Tibial nerve (tissue), 4 donors: ENCODE results near the gene UCP2. TPM values are rescaled to one million over a fixed set of nuclear protein-coding genes. Genes with fewer than 3 reads are reported as not detected.

Experiments
- DNase-seq, 2 donors: peaks; one replicate each; pipeline ENCODE4 v3.0.0-alpha.2; 2019; ENCODE audit warnings: low spot score in 2 of 2
- H3K27ac ChIP-seq, 4 donors: fragments of 200-600 bp; sonication (generic) in 3 of 4; one replicate each; pipeline ENCODE4 v1.5.1; 2017 to 2019; ENCODE audit warnings: mild to moderate bottlenecking in 1 of 4
- H3K27me3 ChIP-seq, 2 donors: fragments of 200-600 bp; sonication (generic) in 1 of 2; one replicate each; pipeline versions ENCODE4 v1.5.1 to v1.6.0; 2017 to 2019
- H3K36me3 ChIP-seq, 3 donors: fragments of 200-600 bp; sonication (generic); one replicate each; pipeline ENCODE4 v1.5.1; 2018 to 2019
- H3K4me1 ChIP-seq, 4 donors: fragments of 200-600 bp; sonication (generic) in 3 of 4; one replicate each; pipeline ENCODE4 v1.5.1; 2017 to 2019
- H3K4me3 ChIP-seq, 4 donors: fragments of 200-600 bp; sonication (generic) in 3 of 4; one replicate each; pipeline ENCODE4 v1.5.1; 2017 to 2019; ENCODE audit warnings: mild to moderate bottlenecking in 1 of 4, moderate library complexity in 1 of 4
- H3K9me3 ChIP-seq, 4 donors: fragments of 200-600 bp; sonication (generic) in 3 of 4; one replicate each; pipeline ENCODE4 v1.5.1; 2017 to 2019
- EP300 ChIP-seq, 2 donors: sonication (generic); formaldehyde crosslinking; IDR thresholded peaks; one replicate each; pipeline ENCODE4 v1.6.1; 2017; ENCODE audit warnings: antibody characterized with exemption in 2 of 2, mild to moderate bottlenecking in 1 of 2
- POLR2A ChIP-seq, 2 donors: fragments of 450-650 bp; IDR thresholded peaks; one replicate each; pipeline ENCODE4 v1.6.1; 2017; ENCODE audit warnings: antibody characterized with exemption in 2 of 2, mild to moderate bottlenecking in 2 of 2, moderate library complexity in 2 of 2
- WGBS, 2 donors: methylation state at CpG; one replicate each; pipeline ENCODE4 v1.1.5; 2018; 5-methylcytosine and 5-hydroxymethylcytosine counted together
- total RNA-seq, 4 donors: library from RNA; depleted of rRNA; stranded (reverse); fragments of >200 nt; gene quantifications; one replicate each; pipeline ENCODE4 v1.1.0, GENCODE V29; 2016
- TF ChIP-seq, protein P1 (sequence below), 5 experiments: fragments of 200-600 bp in 3 of 5; fragments of 450-650 bp in 2 of 5; sonication (generic) in 3 of 5; IDR thresholded peaks; one replicate each; pipeline ENCODE4 v1.5.1; 2016 to 2019; ENCODE audit warnings: antibody characterized with exemption in 5 of 5, mild to moderate bottlenecking in 3 of 5, moderate library complexity in 2 of 5

The UCP2 gene
- total RNA-seq, 4 donors from 2014 or later = 18.6 to 60.6 (median 53.0) TPM

DNA sequence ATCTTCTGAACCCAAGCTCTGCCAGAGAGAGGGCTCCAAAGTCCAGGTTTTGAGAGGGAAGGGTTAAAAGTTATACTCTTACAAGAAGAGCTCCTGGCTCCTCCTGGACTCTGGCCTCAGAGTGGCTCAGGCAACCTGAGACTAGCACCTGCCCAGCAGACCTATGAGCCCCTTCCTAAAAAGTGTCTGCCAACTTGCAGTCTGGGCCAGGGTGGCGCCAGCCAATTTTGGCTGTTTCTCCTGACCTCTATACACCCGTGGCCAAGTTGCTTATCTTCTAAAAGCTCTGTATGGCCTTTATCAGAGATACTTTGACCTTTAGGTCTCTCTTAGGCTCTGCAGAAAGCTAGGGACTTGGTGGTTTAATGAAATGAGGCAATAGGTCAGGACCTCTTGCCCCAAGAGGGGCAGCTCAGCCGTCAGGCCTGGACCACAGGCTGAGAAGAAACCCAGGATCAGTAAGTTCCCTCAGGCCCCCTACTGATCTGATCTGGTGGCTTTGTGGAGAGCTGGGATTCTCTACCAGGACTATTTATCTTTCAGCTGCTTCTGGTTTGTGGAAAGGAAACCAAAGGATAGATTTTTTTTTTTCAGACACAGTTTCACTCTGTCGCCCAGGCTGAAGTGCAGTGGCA is 36.6 kb upstream of the UCP2 start:
- Histone ChIP-seq H3K36me3 (peaks cover 0 to 47% (median 0%) of the 10 kb centered on the region in 3 donors), H3K4me3 (no peak overlapping the region), H3K9me3 (no peaks in the 10 kb centered on the region), H3K27me3 (no peaks in the 10 kb centered on the region), H3K4me1 (peaks cover 0 to 42% (median 28%) of the 10 kb centered on the region in 4 donors), H3K27ac (peak overlapping the region; percentile 75 to 90 (median 80))
- TF ChIP-seq, protein P1, sequence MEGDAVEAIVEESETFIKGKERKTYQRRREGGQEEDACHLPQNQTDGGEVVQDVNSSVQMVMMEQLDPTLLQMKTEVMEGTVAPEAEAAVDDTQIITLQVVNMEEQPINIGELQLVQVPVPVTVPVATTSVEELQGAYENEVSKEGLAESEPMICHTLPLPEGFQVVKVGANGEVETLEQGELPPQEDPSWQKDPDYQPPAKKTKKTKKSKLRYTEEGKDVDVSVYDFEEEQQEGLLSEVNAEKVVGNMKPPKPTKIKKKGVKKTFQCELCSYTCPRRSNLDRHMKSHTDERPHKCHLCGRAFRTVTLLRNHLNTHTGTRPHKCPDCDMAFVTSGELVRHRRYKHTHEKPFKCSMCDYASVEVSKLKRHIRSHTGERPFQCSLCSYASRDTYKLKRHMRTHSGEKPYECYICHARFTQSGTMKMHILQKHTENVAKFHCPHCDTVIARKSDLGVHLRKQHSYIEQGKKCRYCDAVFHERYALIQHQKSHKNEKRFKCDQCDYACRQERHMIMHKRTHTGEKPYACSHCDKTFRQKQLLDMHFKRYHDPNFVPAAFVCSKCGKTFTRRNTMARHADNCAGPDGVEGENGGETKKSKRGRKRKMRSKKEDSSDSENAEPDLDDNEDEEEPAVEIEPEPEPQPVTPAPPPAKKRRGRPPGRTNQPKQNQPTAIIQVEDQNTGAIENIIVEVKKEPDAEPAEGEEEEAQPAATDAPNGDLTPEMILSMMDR (IDR thresholded peaks at IDR 0.05) = no peak
- no peak for TF ChIP-seq EP300 (IDR thresholded peaks at IDR 0.05)
- no peak for TF ChIP-seq POLR2A (IDR thresholded peaks at IDR 0.05)
- 54 to 56% methylated on average over 4 of the region's 4 CpGs for WGBS, 2 donors
- DNase-seq = no peak

DNA sequence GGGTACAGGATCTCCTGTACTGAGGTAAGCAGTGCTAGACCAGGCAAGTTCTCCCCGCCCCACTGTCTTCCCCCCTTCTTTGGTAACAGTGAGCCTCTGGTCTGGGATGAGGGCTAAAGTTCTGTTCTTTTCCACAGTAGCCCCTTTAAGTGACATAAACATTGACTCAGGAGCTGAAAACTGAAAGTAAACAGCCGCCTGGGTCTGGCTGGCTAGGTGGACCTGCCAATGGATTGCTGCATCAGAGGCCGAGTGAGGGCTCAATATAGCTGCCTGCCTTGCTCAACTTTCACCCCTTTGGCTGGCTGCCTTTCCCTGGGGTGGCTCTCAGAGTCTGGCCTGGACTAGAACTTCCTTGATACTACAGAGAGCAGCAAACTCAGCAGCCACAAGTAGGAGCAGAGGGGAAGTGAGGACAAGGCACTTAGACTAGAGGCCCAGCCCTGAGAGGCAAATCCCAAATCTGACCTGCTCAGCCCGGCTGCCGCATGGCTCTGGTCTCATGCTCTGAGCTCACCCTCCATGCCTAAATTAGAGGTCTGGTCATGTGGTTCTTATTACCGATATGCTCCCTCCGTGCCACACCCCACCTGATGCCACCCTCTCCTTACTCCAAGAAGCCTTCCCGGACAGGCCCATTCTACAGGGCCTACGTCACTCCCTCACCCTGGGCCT is 35.8 kb upstream of the UCP2 start:
- WGBS, 2 donors = 50 to 58% methylated on average over 9 of the region's 9 CpGs
- Histone ChIP-seq H3K27me3 (no peaks in the 10 kb centered on the region), H3K9me3 (no peaks in the 10 kb centered on the region), H3K36me3 (peaks cover 0 to 53% (median 0%) of the 10 kb centered on the region in 3 donors), H3K4me1 (peaks cover 0 to 40% (median 28%) of the 10 kb centered on the region in 4 donors), H3K27ac (peak overlapping the region; percentile 75 to 90 (median 80)), H3K4me3 (no peak overlapping the region)
- TF ChIP-seq POLR2A (IDR thresholded peaks at IDR 0.05) (no peak), EP300 (IDR thresholded peaks at IDR 0.05) (peak; percentile 9 to 82)
- DNase-seq = peak; percentile 82 to 91

DNA sequence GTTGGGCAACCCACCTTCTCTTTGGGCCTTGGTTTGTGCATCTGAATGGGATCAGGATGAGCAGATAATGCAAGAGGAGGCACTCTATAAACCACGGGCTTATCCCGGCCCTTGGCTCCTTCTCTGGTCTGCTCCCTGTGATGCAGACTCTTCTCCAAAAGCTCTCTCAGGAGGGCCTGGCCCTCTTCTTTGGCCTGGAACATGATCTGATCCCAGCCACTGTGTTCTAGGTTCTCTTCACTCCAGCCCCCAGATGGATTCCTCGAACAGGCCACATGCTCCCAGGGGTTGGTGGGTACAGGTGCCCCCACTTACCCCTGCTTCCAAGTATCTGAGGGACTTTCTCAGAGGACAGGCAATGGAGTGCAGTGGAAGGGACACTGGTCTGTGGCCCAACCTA is 35.0 kb upstream of the UCP2 start:
- H3K36me3 ChIP-seq = peaks cover 0 to 52% (median 0%) of the 10 kb centered on the region in 3 donors
- H3K27ac ChIP-seq = peak overlapping the region in 2 of 4 donors; percentile 83 to 90
- H3K27me3 ChIP-seq = no peaks in the 10 kb centered on the region
- WGBS, 2 donors = 85 to 98% methylated on average over 3 of the region's 3 CpGs
- peaks cover 0 to 40% (median 28%) of the 10 kb centered on the region in 4 donors for H3K4me1 ChIP-seq
- no peak for DNase-seq
- H3K4me3 ChIP-seq = no peak overlapping the region
- no peaks in the 10 kb centered on the region for H3K9me3 ChIP-seq
- no peak for TF ChIP-seq POLR2A (IDR thresholded peaks at IDR 0.05)
- TF ChIP-seq EP300 (IDR thresholded peaks at IDR 0.05) = no peak
- TF ChIP-seq, protein P1 (IDR thresholded peaks at IDR 0.05) = no peak

DNA sequence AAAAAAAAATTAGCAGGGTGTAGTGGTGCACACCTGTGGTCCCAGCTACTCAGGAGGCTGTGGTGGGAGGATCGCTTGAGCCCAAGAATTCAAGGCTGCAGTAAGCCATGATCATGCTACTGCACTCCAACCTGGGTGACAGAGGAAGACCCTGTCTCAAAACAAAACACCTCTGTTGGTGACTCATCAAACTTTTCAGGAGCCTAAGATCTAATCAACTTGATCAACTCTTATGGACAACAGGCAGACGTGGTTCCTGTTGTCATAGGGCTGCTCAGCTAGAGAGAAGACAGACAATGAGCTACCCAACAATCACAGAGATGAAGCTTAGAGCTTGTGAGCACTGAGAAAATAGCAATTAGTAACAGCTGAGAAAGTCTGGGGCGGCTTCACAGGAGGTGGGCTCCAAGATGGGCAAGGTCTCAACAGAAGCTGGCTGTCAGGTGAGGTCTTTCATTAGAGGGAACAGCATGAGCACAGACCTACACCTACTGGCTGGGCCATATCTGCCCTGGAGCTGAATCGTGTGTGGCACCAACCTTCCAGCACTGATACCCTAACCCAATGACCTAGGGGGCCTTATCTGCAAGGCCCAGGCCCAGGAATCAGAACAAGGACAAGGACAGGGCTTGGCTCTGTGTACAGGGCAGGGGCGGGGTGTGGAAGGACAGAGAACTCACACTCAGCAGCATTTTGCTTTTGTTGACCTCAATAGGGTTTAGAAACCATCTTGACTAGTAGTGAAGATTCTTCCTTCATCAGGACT is 33.5 kb upstream of the UCP2 start:
- Histone ChIP-seq H3K27me3 (no peaks in the 10 kb centered on the region), H3K9me3 (no peaks in the 10 kb centered on the region), H3K4me1 (peaks cover 0 to 47% (median 32%) of the 10 kb centered on the region in 4 donors), H3K36me3 (peaks cover 0 to 61% (median 0%) of the 10 kb centered on the region in 3 donors), H3K27ac (no peak overlapping the region), H3K4me3 (no peak overlapping the region)
- no peak for DNase-seq
- WGBS, 2 donors = 96 to 98% methylated on average over 5 of the region's 5 CpGs
- no peak for TF ChIP-seq POLR2A (IDR thresholded peaks at IDR 0.05)
- no peak for TF ChIP-seq EP300 (IDR thresholded peaks at IDR 0.05)
- TF ChIP-seq, protein P1 (IDR thresholded peaks at IDR 0.05) = no peak

DNA sequence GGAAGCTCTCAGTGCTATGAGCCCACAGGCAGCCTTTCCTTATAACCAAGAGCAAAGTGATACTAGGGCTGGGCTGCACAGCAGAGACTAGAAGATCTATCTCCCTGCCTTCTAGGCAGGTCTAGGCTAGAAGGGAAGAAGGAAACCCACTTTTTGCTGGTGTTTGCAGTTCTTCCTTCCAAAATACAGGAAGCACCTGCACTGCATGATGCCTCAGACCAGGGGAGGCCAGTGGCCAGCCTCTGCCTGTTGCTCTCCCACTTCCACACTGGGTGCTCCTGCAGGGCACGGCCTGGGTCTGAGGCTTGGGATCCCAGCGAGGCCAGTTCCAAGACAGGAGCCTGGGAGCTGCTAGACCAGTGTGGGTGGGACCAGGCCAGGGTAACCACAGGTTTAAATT is 32.2 kb upstream of the UCP2 start:
- DNase-seq = no peak
- Histone ChIP-seq H3K4me1 (peaks cover 0 to 34% (median 27%) of the 10 kb centered on the region in 4 donors), H3K4me3 (no peak overlapping the region), H3K27me3 (no peaks in the 10 kb centered on the region), H3K36me3 (peaks cover 0 to 67% (median 0%) of the 10 kb centered on the region in 3 donors), H3K27ac (no peak overlapping the region), H3K9me3 (no peaks in the 10 kb centered on the region)
- peak in 1 of 2 donors; percentile 45 for TF ChIP-seq EP300 (IDR thresholded peaks at IDR 0.05)
- TF ChIP-seq, protein P1 (IDR thresholded peaks at IDR 0.05) = no peak
- 88 to 100% methylated on average over 2 of the region's 2 CpGs for whole genome bisulfite sequencing, 2 donors
